Glomerular endothelial cell (primary cell): Measurements from ENCODE around the gene ASIC3. TPM values are rescaled to one million over a fixed set of nuclear protein-coding genes. Genes with fewer than 3 reads are reported as not detected.

Experiments
- DNase-seq: peaks from one replicate; pipeline ENCODE4 v3.0.0-alpha.2; 2011; ENCODE audit warnings: low read depth, low spot score; ENCODE audit errors: extremely low read depth
- total RNA-seq: library from RNA; depleted of rRNA; stranded (reverse); fragments of >200 nt; gene quantifications from 2 replicates; pipeline ENCODE4 v1.2.3, GENCODE V29; 2015

Gene ASIC3
- total RNA-seq, 1 donor from 2014 or later: 1.6 TPM

DNA sequence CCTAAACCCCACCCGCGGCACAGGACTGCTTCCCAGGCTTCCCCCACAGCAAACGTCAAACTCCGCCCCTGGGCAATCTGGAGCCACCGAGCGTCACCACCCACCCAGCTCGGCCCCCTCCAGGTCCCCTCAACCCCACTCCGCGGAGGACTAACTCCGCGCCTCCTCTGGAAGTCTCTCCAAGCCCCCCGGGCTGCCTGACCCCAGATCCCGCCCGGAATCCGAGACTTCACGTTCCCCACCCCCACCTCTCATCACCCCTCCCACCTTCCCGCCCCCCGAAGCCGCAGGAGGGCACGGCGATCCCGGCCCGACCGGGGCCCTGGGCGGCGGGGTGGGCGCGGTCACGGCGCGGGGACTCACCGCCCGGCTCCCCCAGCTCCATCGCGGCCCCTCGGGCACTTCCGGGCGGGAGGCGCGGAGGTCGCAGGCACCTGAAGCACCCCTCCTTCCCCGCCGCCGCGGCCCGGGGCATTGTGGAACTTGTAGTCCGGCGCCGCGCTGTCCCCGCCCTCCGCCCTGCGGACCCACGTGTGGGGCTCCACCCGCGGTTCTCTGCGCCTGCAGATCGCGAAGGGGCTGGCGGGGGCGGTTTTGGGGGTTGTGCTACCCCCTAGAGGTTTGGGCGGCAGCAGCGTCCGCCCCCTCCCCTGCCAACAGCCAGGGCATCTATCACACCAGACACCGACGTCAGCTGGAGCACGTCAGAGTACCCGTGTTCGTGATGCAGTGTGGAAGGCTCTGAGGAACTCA is 34.9 kb downstream of the ASIC3 start, which contains the start of gene TMUB1:
TSS of gene TMUB1 (minus strand) at position 423 of the 753 bp plus-strand sequence. CDS start 930 bp downstream, outside the sequence.
- DNase-seq: no peak

DNA sequence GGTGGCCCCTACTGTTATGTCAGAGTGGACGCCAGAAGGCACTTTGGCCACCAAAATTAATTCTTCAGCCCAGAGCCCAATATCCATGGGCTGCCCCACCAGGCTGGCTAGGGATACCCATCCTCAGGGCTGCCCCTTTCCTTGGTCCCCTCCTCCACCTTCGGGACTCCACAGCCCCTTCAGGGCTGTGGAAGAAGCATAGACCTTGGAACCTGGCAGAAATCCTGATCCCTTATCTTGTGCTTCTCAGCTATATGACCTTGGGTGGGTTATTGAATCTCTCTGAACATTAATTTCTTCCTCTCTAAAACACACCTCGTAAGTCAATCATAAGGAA is 35.5 kb downstream of the ASIC3 start:
- no peak for DNase-seq

DNA sequence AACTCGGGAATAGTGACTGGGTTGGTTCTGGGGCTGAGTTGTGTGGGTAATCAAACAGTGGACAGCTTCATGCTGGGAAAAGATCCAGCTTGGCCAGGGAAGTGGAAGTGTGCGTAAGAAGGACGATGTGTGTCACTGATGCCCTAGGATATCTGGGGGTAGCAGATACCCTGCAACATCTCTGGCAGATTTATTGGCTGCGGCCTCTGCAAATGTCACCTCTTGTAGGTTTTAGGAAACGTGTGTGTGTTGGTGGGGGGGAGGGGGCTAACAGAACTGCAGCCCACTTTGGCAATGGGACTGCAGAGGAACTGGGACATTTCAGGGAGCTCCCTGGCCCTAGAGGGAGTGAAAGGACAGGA is 37.0 kb downstream of the ASIC3 start:
- no peak for DNase-seq

DNA sequence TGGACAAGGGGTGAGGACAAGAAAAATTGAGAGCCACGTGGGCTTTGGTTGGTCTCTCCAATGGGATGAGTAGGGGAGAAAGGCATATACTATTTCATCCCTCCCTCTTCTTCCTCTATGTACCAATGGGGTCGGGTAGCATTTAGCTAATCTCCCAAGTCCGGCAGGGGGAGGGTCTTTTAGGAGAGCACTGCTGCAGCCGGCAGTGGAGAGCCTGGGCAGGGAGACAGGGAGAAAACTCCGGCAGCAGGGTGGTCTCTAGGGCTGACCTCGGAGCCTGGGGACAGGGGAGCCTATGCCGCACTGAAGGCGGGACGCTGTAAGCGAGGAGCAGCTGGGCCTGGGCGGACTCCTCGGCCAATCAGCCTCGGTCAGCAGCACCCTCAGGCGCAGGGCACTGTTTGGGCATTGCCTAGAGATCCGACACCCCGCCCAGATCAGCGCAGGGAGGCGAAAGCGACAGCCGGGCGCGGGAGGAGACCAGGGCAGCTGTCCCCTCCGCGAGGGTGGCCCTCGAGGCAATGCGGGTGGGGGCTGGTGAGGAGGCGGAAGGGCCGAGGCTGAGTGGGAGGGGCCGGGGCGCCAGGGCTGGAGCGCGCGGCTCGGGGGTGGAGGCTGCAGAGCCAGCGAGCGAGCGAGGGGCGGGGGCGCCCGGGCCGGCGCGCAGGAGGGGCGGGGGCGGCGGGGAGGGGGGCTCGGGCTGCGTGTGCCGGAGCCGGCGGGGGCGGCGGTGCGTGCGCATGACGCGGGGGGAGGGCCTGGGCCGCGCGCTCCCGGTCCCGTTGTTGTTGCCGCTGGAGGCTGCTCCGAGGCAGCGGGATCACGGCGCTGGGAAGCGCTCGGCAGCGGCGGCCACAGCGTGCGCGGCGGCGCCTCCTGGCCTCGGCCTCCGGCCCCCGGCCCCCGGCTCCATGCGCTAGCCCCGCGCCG is 37.6 kb downstream of the ASIC3 start, which contains the start of gene AGAP3:
TSS of gene AGAP3 (plus strand) at position 785 of the 930 bp plus-strand sequence. CDS start 267 bp downstream, outside the sequence.
- no peak for DNase-seq

DNA sequence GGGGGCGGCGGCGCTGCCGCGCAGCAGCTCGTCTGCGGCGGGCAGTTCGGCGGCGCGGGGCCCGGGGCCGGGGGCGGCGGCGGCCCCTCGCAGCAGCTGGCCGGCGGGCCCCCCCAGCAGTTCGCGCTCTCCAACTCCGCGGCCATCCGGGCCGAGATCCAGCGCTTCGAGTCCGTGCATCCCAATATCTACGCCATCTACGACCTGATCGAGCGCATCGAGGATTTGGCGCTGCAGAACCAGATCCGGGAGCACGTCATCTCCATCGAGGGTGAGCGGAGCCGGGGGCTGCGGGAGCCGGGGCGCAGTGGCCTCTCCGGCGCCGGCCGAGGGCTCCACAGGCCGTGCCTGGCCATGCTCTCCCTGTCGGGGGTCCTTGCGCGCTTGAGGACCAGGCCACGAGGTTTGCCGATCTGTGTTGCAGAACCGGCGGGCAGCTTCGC is 38.5 kb downstream of the ASIC3 start:
- no peak for DNase-seq

DNA sequence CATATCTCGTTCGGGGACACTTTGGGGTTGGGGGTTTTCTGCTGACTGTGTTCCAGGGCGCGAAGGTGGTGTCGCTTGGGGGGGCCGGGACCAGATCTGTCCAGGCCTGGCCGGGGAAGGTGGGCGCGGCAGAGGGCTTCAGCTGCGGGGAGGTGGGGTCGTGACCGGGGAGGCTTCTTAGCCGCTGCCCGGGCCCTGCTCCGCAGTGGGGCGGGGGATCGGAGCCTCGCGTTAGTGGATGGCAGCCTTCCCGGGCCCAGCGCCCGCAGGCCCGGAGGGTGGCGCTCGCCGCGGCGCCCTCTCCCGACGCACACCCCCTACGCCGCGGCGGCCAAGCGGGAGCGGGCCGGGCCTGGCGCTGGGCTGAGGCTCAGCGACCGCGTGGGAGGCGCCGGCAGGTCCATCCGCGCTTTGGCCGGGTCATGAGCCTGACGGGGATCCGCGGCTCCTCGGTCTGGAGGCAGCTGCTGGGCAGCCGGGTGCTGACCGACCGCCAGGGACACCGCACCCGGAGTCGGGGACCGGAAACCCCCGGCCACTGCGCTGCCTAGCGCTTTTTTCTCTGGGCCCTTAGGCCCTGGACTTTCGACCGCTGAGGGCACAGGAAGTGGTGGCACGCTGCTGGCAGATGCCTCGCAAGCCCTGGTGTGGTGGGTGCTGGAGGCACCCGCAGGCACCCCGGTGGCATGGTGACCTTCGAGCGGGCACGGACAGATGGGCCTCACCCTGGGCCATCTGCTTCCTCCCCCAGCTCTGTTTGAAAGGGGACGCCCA is 39.1 kb downstream of the ASIC3 start:
- no peak for DNase-seq

DNA sequence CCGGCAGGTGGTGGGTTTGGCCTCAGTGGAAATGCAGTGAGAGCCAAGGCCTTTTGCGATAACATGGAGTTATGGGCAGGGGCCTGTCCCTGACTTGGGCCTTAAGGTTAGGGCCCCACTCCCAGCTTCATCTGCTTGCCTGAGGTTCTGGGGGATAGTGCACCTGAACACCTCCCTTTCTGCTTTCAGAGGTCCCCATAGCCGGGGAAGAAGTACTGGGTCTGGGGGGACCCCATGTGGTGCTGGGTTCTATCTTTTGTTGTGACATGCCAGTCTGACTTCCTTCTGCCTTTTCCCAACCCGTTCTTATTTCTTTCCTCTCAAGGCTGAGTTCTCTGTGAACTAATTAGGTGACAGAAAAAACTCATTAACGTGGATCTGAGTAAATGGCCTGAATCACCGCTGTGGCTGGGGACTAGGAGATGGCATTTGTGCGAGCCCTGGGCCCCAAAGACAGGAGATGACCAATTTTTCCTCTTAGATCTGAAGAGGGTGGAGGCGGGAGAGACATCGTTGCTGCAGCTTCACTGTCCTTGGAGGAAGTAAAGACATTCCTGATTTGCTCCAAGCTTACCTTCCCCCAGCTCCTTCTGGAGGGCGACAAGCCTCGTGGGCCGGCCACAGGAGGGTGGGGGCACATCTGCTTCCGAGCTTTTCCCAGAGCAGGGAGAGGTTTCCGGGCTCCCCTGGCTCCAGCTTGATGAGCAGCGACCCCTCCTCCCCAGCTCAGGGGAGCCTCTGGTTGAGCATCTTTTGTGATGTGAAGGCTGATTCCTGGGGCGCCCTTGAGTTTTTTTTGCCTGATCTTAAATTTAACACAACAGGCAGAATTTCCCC is 39.9 kb downstream of the ASIC3 start:
- DNase-seq: no peak

DNA sequence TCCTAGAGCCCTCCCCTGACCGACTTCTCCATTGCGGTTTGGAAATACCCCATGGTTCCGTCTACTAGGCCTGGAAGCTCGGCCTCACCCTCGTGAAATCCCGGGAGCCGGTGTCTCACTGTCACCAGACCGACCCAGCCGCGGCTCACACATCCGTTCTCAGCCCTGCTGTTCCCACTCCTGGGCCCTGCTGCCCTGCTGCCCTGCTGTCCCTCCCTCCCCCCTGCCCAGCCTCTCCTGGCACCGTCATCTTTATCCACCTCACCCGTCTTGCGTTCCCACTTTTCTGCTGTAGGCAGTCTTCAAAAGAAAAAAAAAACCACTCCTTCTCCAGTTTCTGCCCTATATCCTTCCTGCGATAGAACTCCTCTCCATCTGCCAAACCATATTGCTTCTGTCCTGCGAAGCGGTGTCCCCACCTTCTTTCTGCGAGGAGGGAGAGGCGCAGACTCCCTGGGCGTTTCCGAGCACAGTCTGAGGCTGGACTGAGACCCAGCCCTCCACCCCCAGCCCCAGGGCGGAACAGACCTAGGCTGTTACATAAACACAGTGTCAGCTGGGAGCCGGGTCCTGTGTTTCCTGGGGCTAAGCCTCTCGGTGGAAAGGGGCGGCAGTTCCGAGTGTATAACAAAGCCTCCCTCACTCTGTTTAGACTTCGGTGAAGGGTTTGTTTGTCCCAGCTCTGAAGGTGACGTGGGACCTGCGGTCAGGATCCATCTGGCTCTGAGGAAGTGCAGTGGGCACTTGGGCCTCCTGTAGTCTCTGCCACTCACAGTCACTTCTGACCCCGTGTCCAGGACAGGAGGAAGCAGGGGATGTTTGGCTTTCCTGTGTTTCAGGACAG is 40.7 kb downstream of the ASIC3 start:
- DNase-seq: peak; percentile 92

DNA sequence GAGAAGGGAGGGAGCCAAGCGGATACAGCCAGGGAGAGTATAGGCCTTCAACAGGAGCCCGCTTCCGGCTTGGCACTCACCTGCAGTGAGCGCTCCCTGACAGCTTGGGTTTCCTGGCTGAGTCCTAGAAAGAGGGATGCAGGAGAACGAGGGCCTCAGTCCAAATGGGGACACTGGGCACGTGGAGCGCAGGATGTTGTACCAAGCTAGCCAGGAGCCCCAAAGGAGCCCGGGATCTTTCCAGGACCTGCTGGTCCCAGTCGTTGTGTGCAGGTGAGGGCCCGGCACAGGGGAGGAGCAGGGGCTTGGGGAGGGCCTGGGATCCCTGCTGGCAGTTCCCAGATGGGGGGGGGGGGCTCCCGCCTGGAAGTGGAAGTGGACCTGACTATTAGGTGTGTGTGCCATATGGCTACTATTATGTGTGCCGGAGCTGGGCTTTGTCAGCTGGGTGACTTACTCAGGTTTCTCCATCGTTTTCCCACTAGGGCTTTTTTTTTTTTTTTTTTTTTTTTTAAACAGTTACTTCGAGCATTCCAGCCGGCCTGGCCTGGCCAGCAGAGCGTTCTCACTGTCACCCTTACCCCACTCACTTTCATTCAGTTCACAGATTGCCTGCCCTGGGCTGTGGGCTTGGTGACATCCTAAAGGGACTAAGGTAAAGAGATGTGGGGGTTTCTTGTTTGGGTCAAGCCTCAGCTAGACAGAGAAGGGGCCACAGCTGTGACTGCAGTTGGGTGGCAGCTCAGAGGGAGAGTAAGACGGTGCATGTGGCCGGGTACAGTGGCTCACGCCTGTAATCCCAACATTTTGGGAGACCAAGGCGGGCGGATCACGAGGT is 41.8 kb downstream of the ASIC3 start:
- DNase-seq: no peak

DNA sequence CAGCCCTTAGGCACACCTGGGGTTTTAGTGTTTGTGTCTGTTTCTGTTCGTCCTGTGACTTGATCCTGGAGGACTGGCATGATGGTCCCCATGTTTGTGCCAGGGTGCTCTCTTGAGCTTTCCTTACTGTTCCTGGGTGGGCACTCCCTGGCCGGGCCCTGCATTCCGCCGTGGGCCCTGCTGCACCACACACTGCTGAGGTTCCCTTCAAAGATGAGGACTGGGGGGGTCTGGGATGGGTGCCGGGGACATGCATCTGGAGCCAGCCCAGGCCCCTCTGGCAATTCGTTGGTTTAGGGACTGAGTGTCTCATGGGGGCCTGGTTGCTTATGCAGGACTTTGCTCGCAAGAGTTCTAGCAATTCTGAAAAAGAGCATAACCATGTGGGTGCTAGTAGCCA is 42.7 kb downstream of the ASIC3 start:
- DNase-seq: no peak

DNA sequence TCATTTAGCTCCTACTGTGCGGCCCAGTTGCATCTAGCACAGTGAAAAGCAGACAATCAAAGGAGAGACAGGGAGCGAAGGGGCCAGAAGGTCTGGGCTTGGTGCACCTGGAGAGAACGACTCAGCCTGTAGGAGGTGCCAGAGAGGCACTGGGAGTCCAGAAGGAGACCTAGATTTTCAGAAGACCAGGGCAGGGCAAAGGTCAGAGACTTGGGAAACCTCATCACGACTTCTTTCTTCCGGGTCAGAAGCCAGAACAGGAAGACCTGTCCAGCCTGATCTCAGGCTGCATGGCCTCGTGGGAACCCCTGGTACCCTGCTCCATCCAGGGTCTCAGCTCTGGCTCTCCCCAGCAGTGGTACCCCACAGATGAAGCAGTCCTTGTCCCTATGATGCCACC is 43.1 kb downstream of the ASIC3 start:
- DNase-seq: no peak

DNA sequence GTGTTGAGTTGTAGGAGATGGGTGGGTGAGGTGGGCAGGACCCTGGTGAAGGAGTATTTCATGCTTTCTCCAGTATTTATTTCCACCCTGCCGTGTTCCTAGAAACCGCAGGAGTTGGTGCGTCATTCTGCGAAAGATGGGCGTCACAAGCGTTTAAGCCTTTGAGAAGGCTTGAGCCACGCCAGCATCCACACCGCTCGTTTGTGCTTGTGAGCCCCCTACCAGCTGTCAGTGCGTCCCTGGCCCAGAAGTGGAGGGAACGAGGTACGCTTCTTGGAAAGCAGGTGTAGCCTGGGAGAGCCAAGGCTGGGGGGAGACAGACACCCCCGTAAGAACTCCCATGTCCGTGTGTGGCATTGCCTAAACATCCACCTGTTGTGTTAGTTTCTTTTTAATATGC is 43.7 kb downstream of the ASIC3 start:
- DNase-seq: no peak

DNA sequence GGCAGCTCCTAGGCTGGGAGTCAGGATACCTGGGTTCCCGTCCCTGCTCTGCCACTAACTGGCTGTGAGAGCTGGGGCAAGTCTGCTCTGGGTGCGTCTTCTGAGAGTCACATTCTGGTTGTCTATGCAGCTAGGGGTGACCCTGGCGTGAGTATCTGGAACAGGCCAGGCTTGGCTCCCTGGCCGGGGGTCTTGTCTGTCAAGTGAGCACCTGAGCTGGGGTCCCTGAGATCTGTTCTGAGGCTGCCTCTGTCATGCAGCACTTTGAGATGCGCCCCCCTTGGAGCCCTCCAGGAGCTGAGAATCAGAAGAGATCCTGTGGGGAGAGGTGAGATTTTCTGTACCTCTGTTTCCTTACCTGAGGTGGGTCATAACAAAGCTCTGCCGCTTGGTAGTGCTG is 45.4 kb downstream of the ASIC3 start:
- DNase-seq: no peak

DNA sequence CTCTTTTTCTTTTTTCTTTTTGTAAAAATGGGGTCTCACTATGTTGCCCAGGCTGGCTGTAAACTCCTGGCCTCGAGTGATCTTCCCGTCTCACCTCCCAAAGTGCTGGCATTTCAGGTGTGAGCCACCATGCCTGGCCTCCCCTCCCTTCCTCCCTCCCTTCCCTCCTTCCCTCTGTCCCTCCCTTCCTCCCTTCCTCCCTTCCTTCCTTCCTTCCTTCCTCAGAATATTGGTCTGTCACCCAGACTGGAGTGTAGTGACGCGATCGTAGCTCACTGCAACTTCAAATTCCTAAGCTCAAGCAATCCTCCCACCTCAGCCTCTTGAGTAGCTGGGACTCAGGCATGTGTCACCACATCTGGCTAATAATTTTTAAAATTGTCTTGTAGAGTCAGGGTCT is 46.3 kb downstream of the ASIC3 start:
- DNase-seq: no peak

DNA sequence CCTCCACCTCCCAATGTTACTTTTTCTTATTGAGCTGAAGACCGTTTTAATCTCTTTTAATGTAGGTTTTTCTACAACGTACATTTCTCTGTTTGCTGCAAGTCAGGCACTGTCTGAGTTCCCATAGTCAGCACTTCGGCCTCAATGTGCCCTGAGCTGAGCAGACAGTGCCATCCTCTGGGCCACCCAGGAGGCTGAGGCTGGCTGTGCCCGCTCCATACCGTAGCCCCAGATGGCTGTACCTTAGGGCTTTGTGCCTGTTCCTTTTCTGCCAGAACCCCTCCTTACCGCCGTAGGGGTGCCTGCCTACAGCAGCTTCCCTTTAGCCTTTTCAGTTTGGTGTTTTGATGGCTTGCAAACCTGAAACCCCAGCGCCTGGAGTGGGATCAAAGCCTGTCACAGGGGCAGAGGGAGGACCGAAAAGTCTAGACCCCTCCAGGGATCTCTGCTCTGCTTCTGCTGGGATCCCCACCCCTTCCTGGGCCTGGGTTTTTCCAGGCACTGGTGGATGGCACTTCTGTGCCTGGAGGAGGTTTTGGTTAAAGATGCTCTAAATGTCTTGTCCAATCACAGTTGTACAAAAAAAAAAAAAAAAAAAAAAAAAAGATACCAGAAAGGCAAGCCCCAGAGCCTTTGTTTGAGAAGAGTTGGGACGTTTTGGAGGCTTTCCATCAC is 46.9 kb downstream of the ASIC3 start:
- DNase-seq: no peak

DNA sequence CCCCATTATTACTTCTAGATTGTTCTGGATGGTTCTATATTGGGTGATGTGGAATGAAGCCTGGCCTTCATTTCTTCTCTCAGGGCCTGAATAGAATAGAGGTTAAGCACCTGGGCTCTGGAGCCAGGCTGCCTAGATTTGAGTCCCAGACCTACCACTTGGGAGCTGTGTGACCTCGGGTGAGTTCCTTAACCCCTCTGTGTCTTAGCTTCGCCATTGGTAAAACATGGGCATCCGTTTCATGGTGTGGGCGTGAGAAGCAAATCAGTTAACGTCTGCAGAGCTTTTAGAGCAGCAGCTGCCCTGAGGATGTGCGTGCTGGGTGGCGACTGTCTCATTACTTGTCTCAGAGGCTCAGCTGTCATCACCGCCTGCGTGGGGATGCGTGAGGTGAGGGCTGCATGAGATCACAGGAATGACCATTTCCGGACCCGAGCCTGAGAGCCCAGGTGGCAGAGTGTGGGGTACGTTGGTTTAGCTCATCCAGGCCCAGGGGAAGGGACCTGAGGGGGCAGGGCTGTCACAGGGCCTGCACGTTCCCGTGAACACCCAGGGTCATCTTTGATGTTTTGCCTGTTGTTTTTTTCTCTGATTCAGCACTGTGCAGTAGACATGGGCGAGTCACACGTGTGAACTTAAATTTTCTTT is 47.6 kb downstream of the ASIC3 start:
- no peak for DNase-seq

DNA sequence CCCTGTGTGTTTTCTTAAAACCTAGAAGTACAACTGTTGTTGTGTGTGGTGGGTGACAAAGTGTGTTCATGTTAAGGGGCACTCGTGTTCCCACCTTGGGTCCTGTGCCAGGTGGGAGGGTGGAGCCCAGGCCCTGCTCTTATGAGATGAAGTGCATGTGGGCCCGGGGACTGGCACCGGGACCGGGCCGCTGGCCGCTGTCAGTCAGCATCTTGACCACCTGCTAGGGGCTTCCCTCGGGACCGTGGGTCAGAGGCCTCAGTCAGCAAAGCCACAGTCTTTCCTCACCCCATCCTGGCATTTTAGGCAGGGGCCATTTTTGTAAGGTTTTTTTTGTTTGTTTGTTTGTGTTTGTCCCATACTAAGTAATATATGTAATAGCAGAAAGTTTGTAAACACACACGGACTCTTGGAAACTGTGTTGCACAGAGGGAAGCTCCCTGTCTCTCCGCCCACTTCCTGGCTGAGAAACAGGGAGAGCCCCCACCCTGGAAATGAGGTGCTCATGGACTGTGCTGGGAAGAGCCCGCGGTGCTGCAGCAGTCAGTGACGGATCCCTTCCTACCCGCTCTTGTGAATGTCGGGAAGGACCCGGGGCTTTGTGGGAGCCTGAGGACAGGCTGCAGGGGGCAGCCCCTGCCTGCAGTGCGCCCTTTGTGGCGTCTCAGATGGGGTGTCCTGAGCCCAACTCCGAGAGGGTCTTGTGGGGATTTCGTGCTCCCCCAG is 51.3 kb downstream of the ASIC3 start:
- no peak for DNase-seq
